Endothelial cell of umbilical vein (primary cell): Measurements from ENCODE around the gene STEAP4. TPM values are rescaled to one million over a fixed set of nuclear protein-coding genes. Genes with fewer than 3 reads are reported as not detected.

Experiments used
- BruUV-seq: library from RNA; stranded (reverse); fragments of 400-500 nt; replicated peaks from 2 replicates; lab custom pipeline; 2021; lab: Mats Ljungman, UMichigan
- CTCF ChIA-PET: fragments of 300-600, 350-600 bp; sonication (Branson Sonifier 250); formaldehyde crosslinking; loops from one replicate; lab custom pipeline; 2021; ENCODE audit warnings: antibody characterized with exemption, inconsistent platforms; lab: Charles Lee
- POLR2A ChIA-PET: fragments of 300-600, 350-600 bp; sonication (Branson Sonifier 250); formaldehyde crosslinking; loops from one replicate; lab custom pipeline; 2021; ENCODE audit warnings: antibody characterized with exemption, inconsistent platforms; lab: Charles Lee
- DNase-seq: peaks from one replicate; pipeline ENCODE4 v3.0.0-alpha.2; 2011; ENCODE audit warnings: low read depth, low spot score
- FAIRE-seq: peaks from 2 replicates; lab custom pipeline; 2011; peaks lifted over from hg19 to GRCh38; lab: Jason Lieb, UNC
- H2AFZ ChIP-seq: 2 replicates; pipeline ENCODE4 v1.6.0; 2012; ENCODE audit warnings: low read depth, low read length, control low read depth, inconsistent platforms
- H3K27ac ChIP-seq: 2 replicates; pipeline ENCODE4 v1.5.1; 2011; ENCODE audit warnings: low read depth, mild to moderate bottlenecking, control low read depth, low read length, moderate library complexity; ENCODE audit not compliant: insufficient read depth
- H3K27me3 ChIP-seq, 2 experiments: 2 replicates each; pipeline versions ENCODE4 v1.6.0 to v1.6.1; 2011; ENCODE audit warnings: low read length in 2 of 2, mixed read lengths in 1 of 2; ENCODE audit not compliant: control insufficient read depth in 2 of 2, insufficient read depth in 2 of 2
- H3K36me3 ChIP-seq, 2 experiments: 2 replicates in 1 of 2; 3 replicates in 1 of 2; pipeline ENCODE4 v1.5.1; 2011; ENCODE audit warnings: low read length in 2 of 2, mild to moderate bottlenecking in 1 of 2, moderate library complexity in 1 of 2; ENCODE audit not compliant: control insufficient read depth in 2 of 2, insufficient read depth in 2 of 2; ENCODE audit errors: extremely low read depth in 1 of 2
- H3K4me1 ChIP-seq: 3 replicates; pipeline ENCODE4 v1.5.1; 2011; ENCODE audit warnings: mild to moderate bottlenecking, low read length; ENCODE audit not compliant: control insufficient read depth, insufficient read depth; ENCODE audit errors: extremely low read depth
- H3K4me2 ChIP-seq: 2 replicates; pipeline ENCODE4 v1.6.1; 2011; ENCODE audit warnings: low read length, control low read depth, mixed read lengths; ENCODE audit not compliant: insufficient read depth
- H3K4me3 ChIP-seq, 3 experiments: fragments of 200-600 bp in 1 of 3; sonication (generic), shearing (Covaris generic) in 1 of 3; replicated peaks in 1 of 3; 2 replicates each; pipeline ENCODE4 v1.5.1; 2011 to 2016; ENCODE audit warnings: control low read depth in 3 of 3, low read length in 3 of 3, mild to moderate bottlenecking in 2 of 3, inconsistent platforms in 1 of 3, low read depth in 1 of 3, moderate library complexity in 1 of 3; ENCODE audit not compliant: insufficient read depth in 1 of 3
- H3K79me2 ChIP-seq: 2 replicates; pipeline ENCODE4 v1.6.0; 2012; ENCODE audit warnings: low read length, inconsistent platforms; ENCODE audit not compliant: control insufficient read depth, insufficient read depth
- H3K9ac ChIP-seq: replicated peaks from 2 replicates; pipeline ENCODE3; 2011; ENCODE audit warnings: low read length, control low read depth; ENCODE audit not compliant: insufficient read depth; ENCODE audit errors: extremely low read depth
- H3K9me1 ChIP-seq: replicated peaks from 3 replicates; pipeline ENCODE4 v1.6.0; 2011; ENCODE audit warnings: mild to moderate bottlenecking, low read length; ENCODE audit not compliant: control insufficient read depth, insufficient read depth; ENCODE audit errors: extremely low read depth
- H3K9me3 ChIP-seq: replicated peaks from 2 replicates; pipeline ENCODE4 v1.5.1; 2012; ENCODE audit warnings: low read length, inconsistent platforms; ENCODE audit not compliant: control insufficient read depth, insufficient read depth
- H4K20me1 ChIP-seq: replicated peaks from 2 replicates; pipeline ENCODE3; 2011; ENCODE audit warnings: mild to moderate bottlenecking, low read length; ENCODE audit not compliant: control insufficient read depth, insufficient read depth; ENCODE audit errors: extremely low read depth
- CTCF ChIP-seq, 2 donors: IDR thresholded peaks; 1 replicate in 1 of 2; 2 replicates in 1 of 2; pipeline ENCODE4 v1.5.1; 2011; ENCODE audit warnings: low read length in 2 of 2, mild to moderate bottlenecking in 2 of 2, moderate library complexity in 2 of 2, control low read depth in 1 of 2, inconsistent platforms in 1 of 2, low read depth in 1 of 2; ENCODE audit not compliant: insufficient read depth in 1 of 2; ENCODE audit errors: extremely low read depth in 1 of 2
- EZH2 ChIP-seq: IDR thresholded peaks from 2 replicates; pipeline ENCODE4 v1.6.1; 2012; ENCODE audit warnings: borderline replicate concordance, low read depth, mild to moderate bottlenecking, moderate library complexity, low read length, inconsistent platforms; ENCODE audit not compliant: severe bottlenecking
- FOS ChIP-seq: IDR thresholded peaks from 2 replicates; pipeline ENCODE4 v1.6.1; 2011; ENCODE audit warnings: mild to moderate bottlenecking, low read length, moderate library complexity, borderline replicate concordance; ENCODE audit not compliant: insufficient read depth
- GATA2 ChIP-seq: IDR thresholded peaks from 2 replicates; pipeline ENCODE4 v1.7.0; 2011; ENCODE audit warnings: low read depth, mild to moderate bottlenecking, moderate library complexity, mixed read lengths, low read length; ENCODE audit not compliant: insufficient read length, insufficient read depth
- JUN ChIP-seq: IDR thresholded peaks from 2 replicates; pipeline ENCODE4 v1.6.1; 2011; ENCODE audit warnings: borderline replicate concordance, low read depth; ENCODE audit not compliant: insufficient read length, insufficient read depth
- MAX ChIP-seq: IDR thresholded peaks from 2 replicates; pipeline ENCODE4 v1.6.1; 2011; ENCODE audit not compliant: insufficient read depth, insufficient read length
- MYC ChIP-seq: IDR thresholded peaks from one replicate; pipeline ENCODE4 v1.6.1; 2011; ENCODE audit warnings: mild to moderate bottlenecking, low read depth, low read length
- POLR2A ChIP-seq: IDR thresholded peaks from 2 replicates; pipeline ENCODE4 v1.6.1; 2012; ENCODE audit warnings: low read depth, mild to moderate bottlenecking, control low read depth, low read length
- POLR2AphosphoS5 ChIP-seq: IDR thresholded peaks from 2 replicates; pipeline ENCODE4 v1.6.1; 2012; ENCODE audit warnings: low read depth, mild to moderate bottlenecking, control low read depth, low read length, moderate library complexity; ENCODE audit not compliant: insufficient read depth
- dilution Hi-C: fragments of 300-500 bp; cut with MboI; formaldehyde crosslinking; loops from one replicate; pipeline ENCODE4 v1.15.0; 2019; ENCODE audit warnings: low sequenced_read_pairs; ENCODE audit not compliant: extremely low pct_ligation_motif_present
- intact Hi-C: fragments of 100-400 bp; cut with micrococcal nuclease; formaldehyde crosslinking; loops from one replicate; pipeline ENCODE4 v1.10.0; 2022
- polyA plus RNA-seq, 4 experiments: library from polyadenylated mRNA; depleted of rRNA in 3 of 4; stranded (reverse) in 3 of 4; unstranded in 1 of 4; fragments of >200 nt; gene quantifications; 2 replicates each; pipeline versions ENCODE4 v1.2.1 to v1.2.3, GENCODE V29; 2011 to 2012; ENCODE audit warnings: missing spikeins in 1 of 4
- total RNA-seq: library from RNA; stranded (reverse); gene quantifications from 2 replicates; pipeline ENCODE4 v1.2.3, GENCODE V29; 2021

The STEAP4 gene
- total and polyA plus RNA-seq, 2 donors (not counting 3 experiments of a cell fraction or from before 2014, with no cell fraction given) = not detected

GRCh38 chr7:88322151-88322550 lies 15.5 kb upstream of the STEAP4 start:
- ChIA-PET POLR2A (no interaction called here), CTCF (no interaction called here)
- no peak for DNase-seq
- intact Hi-C loops = no loop called here
- no peak overlapping the region for H3K4me3 ChIP-seq
- no TSS peak for BruUV-seq
- H3K36me3 ChIP-seq = no peaks in the 10 kb centered on the region
- H4K20me1 ChIP-seq = no peaks in the 10 kb centered on the region
- H3K4me1 ChIP-seq = peaks cover 5% of the 10 kb centered on the region
- FAIRE-seq = peak; percentile 60
- H2AFZ ChIP-seq = no peak overlapping the region
- TF ChIP-seq POLR2A (no peak), MAX (no peak), GATA2 (no peak), JUN (no peak), MYC (no peak), CTCF (IDR thresholded peaks at IDR 0.05; ENCODE audit: extremely low read depth in 1 of 2, insufficient read depth in 1 of 2, low read depth in 1 of 2, low read length in 2 of 2) (no peak), POLR2AphosphoS5 (no peak), FOS (no peak), EZH2 (no peak)
- no peaks in the 10 kb centered on the region for H3K9me3 ChIP-seq
- H3K9me1 ChIP-seq = no peaks in the 10 kb centered on the region
- H3K27me3 ChIP-seq = peaks cover 2 to 17% of the 10 kb centered on the region in 2 experiments
- H3K79me2 ChIP-seq = no peaks in the 10 kb centered on the region
- no peak overlapping the region for H3K4me2 ChIP-seq
- H3K27ac ChIP-seq = no peak overlapping the region
- dilution Hi-C loops = no loop called here
- no peak overlapping the region for H3K9ac ChIP-seq
